WTC11 (cell line): ENCODE data around the gene ASTN2.

Source experiments
- FOXK1 ChIP-seq: sonication (generic); formaldehyde crosslinking; IDR thresholded peaks from 2 replicates; pipeline ENCODE4 v1.8.0; 2022; ENCODE audit warnings: mild to moderate bottlenecking, moderate library complexity, missing genetic modification reagents
- GABPB1 ChIP-seq: sonication (generic); formaldehyde crosslinking; IDR thresholded peaks from 2 replicates; pipeline ENCODE4 v1.8.1; 2023; ENCODE audit warnings: mild to moderate bottlenecking, missing genetic modification reagents
- RORB ChIP-seq: fragments of 250-450 bp; sonication (Bioruptor Pico); IDR thresholded peaks from 2 replicates; pipeline ENCODE4 v1.9.0; 2021; ENCODE audit warnings: mild to moderate bottlenecking
- ZNF416 ChIP-seq: fragments of 250-450 bp; sonication (Bioruptor Pico); IDR thresholded peaks from 2 replicates; pipeline ENCODE4 v1.9.0; 2021; ENCODE audit warnings: mild to moderate bottlenecking, inconsistent platforms
- TF ChIP-seq, protein P1 (sequence below): fragments of 200-600 bp; IDR thresholded peaks from 2 replicates; pipeline ENCODE4 v1.8.0; 2022; ENCODE audit warnings: antibody characterized with exemption

GRCh38 chr9:116990592-116990991 is 424.3 kb downstream of the ASTN2 start:
- TF ChIP-seq RORB (CRISPR knock-in tag) (no peak), GABPB1 (CRISPR knock-in tag) (no peak), FOXK1 (CRISPR knock-in tag) (no peak), ZNF416 (CRISPR knock-in tag) (no peak)
- TF ChIP-seq, protein P1, sequence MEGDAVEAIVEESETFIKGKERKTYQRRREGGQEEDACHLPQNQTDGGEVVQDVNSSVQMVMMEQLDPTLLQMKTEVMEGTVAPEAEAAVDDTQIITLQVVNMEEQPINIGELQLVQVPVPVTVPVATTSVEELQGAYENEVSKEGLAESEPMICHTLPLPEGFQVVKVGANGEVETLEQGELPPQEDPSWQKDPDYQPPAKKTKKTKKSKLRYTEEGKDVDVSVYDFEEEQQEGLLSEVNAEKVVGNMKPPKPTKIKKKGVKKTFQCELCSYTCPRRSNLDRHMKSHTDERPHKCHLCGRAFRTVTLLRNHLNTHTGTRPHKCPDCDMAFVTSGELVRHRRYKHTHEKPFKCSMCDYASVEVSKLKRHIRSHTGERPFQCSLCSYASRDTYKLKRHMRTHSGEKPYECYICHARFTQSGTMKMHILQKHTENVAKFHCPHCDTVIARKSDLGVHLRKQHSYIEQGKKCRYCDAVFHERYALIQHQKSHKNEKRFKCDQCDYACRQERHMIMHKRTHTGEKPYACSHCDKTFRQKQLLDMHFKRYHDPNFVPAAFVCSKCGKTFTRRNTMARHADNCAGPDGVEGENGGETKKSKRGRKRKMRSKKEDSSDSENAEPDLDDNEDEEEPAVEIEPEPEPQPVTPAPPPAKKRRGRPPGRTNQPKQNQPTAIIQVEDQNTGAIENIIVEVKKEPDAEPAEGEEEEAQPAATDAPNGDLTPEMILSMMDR = no peak
